A673 (cell line): ENCODE data around the gene ARHGAP26. TPM values are rescaled to one million over a fixed set of nuclear protein-coding genes. Genes with fewer than 3 reads are reported as not detected.

Experiments
- BruUV-seq: library from RNA; stranded (reverse); fragments of 400-500 nt; replicated peaks from 2 replicates; lab custom pipeline; 2021; lab: Mats Ljungman, UMichigan
- CTCF ChIA-PET: fragments of 300-600 bp; sonication (Branson Sonifier 250); formaldehyde crosslinking; loops from one replicate; lab custom pipeline; 2022; ENCODE audit warnings: antibody characterized with exemption; lab: Charles Lee
- POLR2A ChIA-PET: fragments of 300-600 bp; sonication (Branson Sonifier 250); formaldehyde crosslinking; loops from one replicate; lab custom pipeline; 2022; ENCODE audit warnings: antibody characterized with exemption; ENCODE audit not compliant: low non-redundant PET; lab: Charles Lee
- DNase-seq: peaks from one replicate; pipeline ENCODE4 v3.0.0-alpha.2; 2015; ENCODE audit warnings: low spot score
- H3K27ac ChIP-seq: fragments of 200-600 bp; sonication (generic); 2 replicates; pipeline ENCODE4 v1.5.1; 2016; ENCODE audit warnings: mixed run types, low read depth, mild to moderate bottlenecking, mixed read lengths, antibody characterized with exemption, low read length; ENCODE audit not compliant: poor library complexity, severe bottlenecking
- H3K27me3 ChIP-seq: fragments of 200-600 bp; sonication (generic); replicated peaks from 2 replicates; pipeline ENCODE4 v1.6.1; 2017; ENCODE audit warnings: mixed run types, low read depth, mild to moderate bottlenecking, mixed read lengths, antibody characterized with exemption, low read length; ENCODE audit not compliant: insufficient read depth, poor library complexity
- H3K36me3 ChIP-seq: fragments of 200-600 bp; sonication (generic); 2 replicates; pipeline ENCODE4 v1.6.1; 2016; ENCODE audit warnings: mixed run types, mild to moderate bottlenecking, mixed read lengths, antibody characterized with exemption, low read length; ENCODE audit not compliant: insufficient read depth, poor library complexity, severe bottlenecking
- H3K4me1 ChIP-seq: fragments of 200-600 bp; sonication (generic); 2 replicates; pipeline ENCODE4 v1.6.1; 2017; ENCODE audit warnings: mixed run types, mild to moderate bottlenecking, mixed read lengths, antibody characterized with exemption, low read length; ENCODE audit not compliant: insufficient read depth, poor library complexity, severe bottlenecking
- H3K4me3 ChIP-seq: fragments of 200-600 bp; sonication (generic); 2 replicates; pipeline ENCODE4 v1.5.1; 2016; ENCODE audit warnings: low read depth, mixed run types, mild to moderate bottlenecking, mixed read lengths, low read length; ENCODE audit not compliant: poor library complexity, severe bottlenecking
- H3K9me3 ChIP-seq: fragments of 200-600 bp; sonication (generic); 2 replicates; pipeline ENCODE4 v1.6.1; 2016; ENCODE audit warnings: mixed run types, low read depth, mild to moderate bottlenecking, mixed read lengths, antibody characterized with exemption, low read length; ENCODE audit not compliant: poor library complexity, severe bottlenecking
- CTCF ChIP-seq: fragments of 300-800, 200-600 bp; sonication (generic); conservative IDR thresholded peaks from 2 replicates; pipeline ENCODE4 v1.5.1; 2017; ENCODE audit warnings: low read depth, mild to moderate bottlenecking, antibody characterized with exemption, low read length, moderate library complexity, mixed read lengths
- EZH2 ChIP-seq: fragments of 200-600 bp; sonication (generic); IDR thresholded peaks from 2 replicates; pipeline ENCODE4 v1.6.1; 2017; ENCODE audit warnings: borderline replicate concordance, low read depth, mild to moderate bottlenecking, mixed read lengths, antibody characterized with exemption, low read length; ENCODE audit not compliant: poor library complexity, severe bottlenecking
- intact Hi-C: fragments of 100-400 bp; cut with micrococcal nuclease; formaldehyde crosslinking; loops from one replicate; pipeline ENCODE4 v1.10.0; 2022; ENCODE audit not compliant: unreplicated experiment
- total RNA-seq: library from RNA; stranded (reverse); gene quantifications from 2 replicates; pipeline ENCODE4 v1.2.3, GENCODE V29; 2021

Gene ARHGAP26
- total RNA-seq, 1 experiment from 2014 or later, result 25.5 TPM

GRCh38 chr5:143064676-143065075, 294.5 kb downstream of the ARHGAP26 start:
- intact Hi-C loops, result no loop called here
- Histone ChIP-seq H3K4me1 (peaks cover 61% of the 10 kb centered on the region), H3K9me3 (no peaks in the 10 kb centered on the region), H3K27ac (peak overlapping the region; percentile 77), H3K36me3 (no peaks in the 10 kb centered on the region), H3K4me3 (no peak overlapping the region), H3K27me3 (no peaks in the 10 kb centered on the region)
- CTCF ChIA-PET, result no interaction called here
- TF ChIP-seq EZH2, result no peak
- TF ChIP-seq CTCF, result no peak
- no TSS peak for BruUV-seq
- peak; percentile 37 for DNase-seq
- POLR2A ChIA-PET, result no interaction called here

- Histone ChIP-seq H3K36me3 (no peaks in the 10 kb centered on the region), H3K4me1 (peaks cover 61% of the 10 kb centered on the region), H3K9me3 (no peaks in the 10 kb centered on the region), H3K27ac (peak overlapping the region; percentile 77), H3K27me3 (no peaks in the 10 kb centered on the region), H3K4me3 (no peak overlapping the region)
- no peak for TF ChIP-seq CTCF
- TF ChIP-seq EZH2, result no peak
- CTCF ChIA-PET, result no interaction called here
- no TSS peak for BruUV-seq
- DNase-seq, result peak; percentile 56
- POLR2A ChIA-PET, result no interaction called here
- intact Hi-C loops, result no loop called here
Observed at GRCh38 chr5:143065185-143065965, 295.2 kb downstream of the ARHGAP26 start.

GRCh38 chr5:143065996-143066522, 295.9 kb downstream of the ARHGAP26 start:
- BruUV-seq, result no TSS peak
- Histone ChIP-seq H3K27ac (peak overlapping the region; percentile 77), H3K36me3 (no peaks in the 10 kb centered on the region), H3K4me1 (peaks cover 58% of the 10 kb centered on the region), H3K27me3 (no peaks in the 10 kb centered on the region), H3K9me3 (peaks cover 3% of the 10 kb centered on the region), H3K4me3 (no peak overlapping the region)
- ChIA-PET POLR2A (no interaction called here), CTCF (no interaction called here)
- no peak for DNase-seq
- TF ChIP-seq CTCF (no peak), EZH2 (no peak)
- intact Hi-C loops, result no loop called here
